HEK293 (cell line): ENCODE data around the gene CA10.

Experiments used
- CTCF ChIP-seq: fragments of 450-650 bp; formaldehyde crosslinking; IDR thresholded peaks from 2 replicates; pipeline ENCODE4 v1.5.1; 2016; ENCODE audit warnings: missing biosample characterization, missing genetic modification characterization
- ZBTB7A ChIP-seq: fragments of 450-650 bp; formaldehyde crosslinking; IDR thresholded peaks from 2 replicates; pipeline ENCODE4 v1.5.1; 2016; ENCODE audit warnings: low read depth, missing biosample characterization, missing genetic modification characterization
- ZNF169 ChIP-seq: fragments of 450-650 bp; formaldehyde crosslinking; IDR thresholded peaks from 2 replicates; pipeline ENCODE4 v1.5.1; 2016; ENCODE audit warnings: missing biosample characterization, missing genetic modification characterization
- ZNF23 ChIP-seq: fragments of 450-650 bp; formaldehyde crosslinking; IDR thresholded peaks from 2 replicates; pipeline ENCODE4 v1.5.1; 2016; ENCODE audit warnings: missing biosample characterization, missing genetic modification characterization, borderline replicate concordance
- ZNF707 ChIP-seq: fragments of 450-650 bp; formaldehyde crosslinking; IDR thresholded peaks from 2 replicates; pipeline ENCODE4 v1.5.1; 2016; ENCODE audit warnings: missing biosample characterization, missing genetic modification characterization

- TF ChIP-seq ZNF169 (tag by site-specific recombination) (no peak), ZBTB7A (tag by site-specific recombination) (no peak), ZNF707 (tag by site-specific recombination) (no peak), CTCF (tag by site-specific recombination) (no peak), ZNF23 (tag by site-specific recombination) (no peak)
These were observed 491.4 kb downstream of the CA10 start for GRCh38 chr17:51666971-51667705.
